HG03025 (cell line): ENCODE results near the gene ACTMAP.
A peak's percentile ranks its signal among the peaks of the same experiment; 100 is the strongest.

Experiments
- ATAC-seq: cut with Tn5 transposase; IDR thresholded peaks from one replicate; pipeline ENCODE4 v1.9.1; 2021; ENCODE audit warnings: mild to moderate bottlenecking, moderate library complexity; ENCODE audit not compliant: unreplicated experiment, low FRiP score

The ACTMAP gene

DNA sequence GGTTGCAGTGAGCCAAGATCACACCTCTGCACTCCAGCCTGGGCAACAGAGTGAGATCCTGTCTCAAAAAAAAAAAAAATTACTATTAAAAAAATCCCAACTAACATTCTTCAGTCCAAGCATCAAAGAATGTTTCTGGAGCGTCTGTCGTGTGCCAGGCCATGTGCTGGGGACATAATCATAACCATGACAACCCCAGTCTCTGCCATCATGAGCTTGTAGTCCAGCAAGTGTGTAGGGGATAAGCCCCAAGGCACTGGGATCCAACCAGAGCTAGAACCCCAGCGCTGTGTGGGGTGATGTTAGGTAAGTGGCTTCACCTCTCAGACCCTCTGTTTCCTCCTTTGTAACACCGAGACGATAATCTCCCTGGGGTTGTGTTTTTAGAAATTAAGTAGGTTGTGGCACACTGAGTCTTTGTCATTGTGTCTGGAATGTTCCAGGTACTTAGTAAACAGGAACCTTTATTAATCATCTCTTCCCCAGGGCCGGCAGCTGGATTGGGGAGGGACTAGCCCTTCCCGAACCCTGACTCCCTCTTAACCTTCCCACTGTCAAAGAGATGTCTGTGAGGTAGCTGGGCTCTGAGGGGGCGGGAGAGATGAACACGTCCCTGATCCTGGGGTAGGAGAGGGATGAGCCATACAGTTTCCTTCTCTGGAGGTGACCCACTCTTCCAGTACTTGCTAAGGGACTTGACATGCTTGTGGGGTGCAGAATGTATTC lies 28.2 kb downstream of the ACTMAP start:
- no peak for ATAC-seq

GRCh38 chr19:40721140-40721486 lies 29.2 kb downstream of the ACTMAP start:
- ATAC-seq: no peak

DNA sequence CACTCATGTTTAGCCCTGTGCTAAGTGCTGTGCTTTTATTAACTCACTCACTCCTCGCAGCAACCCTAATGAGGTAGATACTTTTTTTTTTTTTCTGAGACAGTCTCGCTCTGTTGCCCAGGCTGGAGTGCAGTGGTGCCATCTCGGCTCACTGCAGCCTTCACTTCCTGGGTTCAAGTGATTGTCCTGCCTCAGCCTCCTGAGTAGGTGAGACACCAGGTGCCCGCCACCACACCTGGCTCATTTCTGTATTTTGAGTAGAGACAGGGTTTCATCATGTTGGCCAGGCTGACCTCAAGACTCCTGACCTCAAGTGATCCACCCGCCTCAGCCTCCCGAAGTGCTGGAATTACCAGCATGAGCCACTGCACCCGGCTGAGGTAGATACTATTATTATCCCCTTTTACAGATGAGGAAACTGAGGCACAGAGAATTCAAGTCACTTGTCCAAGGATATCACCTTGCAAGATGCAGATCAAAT lies 30.8 kb downstream of the ACTMAP start:
- no peak for ATAC-seq

- ATAC-seq: no peak
Observed at GRCh38 chr19:40718774-40719391, 31.4 kb downstream of the ACTMAP start.

DNA sequence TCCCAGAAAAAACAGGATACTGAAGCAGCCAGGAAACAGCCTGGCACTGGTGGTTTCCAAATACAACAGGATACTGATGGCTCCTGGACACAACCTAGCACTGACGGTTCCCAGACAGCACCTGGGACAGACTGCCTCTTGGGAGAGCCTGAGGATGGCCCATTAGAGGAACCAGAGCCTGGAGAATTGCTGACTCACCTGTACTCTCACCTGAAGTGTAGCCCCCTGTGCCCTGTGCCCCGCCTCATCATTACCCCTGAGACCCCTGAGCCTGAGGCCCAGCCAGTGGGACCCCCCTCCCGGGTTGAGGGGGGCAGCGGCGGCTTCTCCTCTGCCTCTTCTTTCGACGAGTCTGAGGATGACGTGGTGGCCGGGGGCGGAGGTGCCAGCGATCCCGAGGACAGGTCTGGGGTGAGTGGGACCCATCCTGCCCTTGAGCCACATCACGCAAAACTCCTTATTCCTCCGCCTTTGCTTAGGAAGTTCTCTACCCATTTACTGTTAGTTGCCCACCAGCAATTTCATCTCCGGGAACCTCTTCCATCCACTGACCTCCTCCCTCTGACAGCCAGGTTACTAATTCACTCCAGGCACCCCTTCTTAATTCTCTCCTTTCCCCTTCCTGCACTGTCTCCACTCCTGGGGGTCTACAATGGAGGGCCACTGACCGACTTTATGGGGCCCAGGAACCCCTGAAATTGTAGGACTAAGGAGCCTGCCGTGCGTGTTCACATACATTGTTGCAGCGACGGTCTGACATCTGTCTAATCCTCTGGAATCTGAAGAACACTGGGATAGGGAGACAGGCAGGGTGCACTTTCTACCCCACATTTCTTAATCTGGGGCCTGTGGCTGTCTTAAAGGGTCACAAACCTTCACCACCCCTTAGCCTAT lies 32.1 kb downstream of the ACTMAP start:
- no peak for ATAC-seq

GRCh38 chr19:40717325-40717879 lies 32.9 kb downstream of the ACTMAP start:
- ATAC-seq: peak; percentile 11

DNA sequence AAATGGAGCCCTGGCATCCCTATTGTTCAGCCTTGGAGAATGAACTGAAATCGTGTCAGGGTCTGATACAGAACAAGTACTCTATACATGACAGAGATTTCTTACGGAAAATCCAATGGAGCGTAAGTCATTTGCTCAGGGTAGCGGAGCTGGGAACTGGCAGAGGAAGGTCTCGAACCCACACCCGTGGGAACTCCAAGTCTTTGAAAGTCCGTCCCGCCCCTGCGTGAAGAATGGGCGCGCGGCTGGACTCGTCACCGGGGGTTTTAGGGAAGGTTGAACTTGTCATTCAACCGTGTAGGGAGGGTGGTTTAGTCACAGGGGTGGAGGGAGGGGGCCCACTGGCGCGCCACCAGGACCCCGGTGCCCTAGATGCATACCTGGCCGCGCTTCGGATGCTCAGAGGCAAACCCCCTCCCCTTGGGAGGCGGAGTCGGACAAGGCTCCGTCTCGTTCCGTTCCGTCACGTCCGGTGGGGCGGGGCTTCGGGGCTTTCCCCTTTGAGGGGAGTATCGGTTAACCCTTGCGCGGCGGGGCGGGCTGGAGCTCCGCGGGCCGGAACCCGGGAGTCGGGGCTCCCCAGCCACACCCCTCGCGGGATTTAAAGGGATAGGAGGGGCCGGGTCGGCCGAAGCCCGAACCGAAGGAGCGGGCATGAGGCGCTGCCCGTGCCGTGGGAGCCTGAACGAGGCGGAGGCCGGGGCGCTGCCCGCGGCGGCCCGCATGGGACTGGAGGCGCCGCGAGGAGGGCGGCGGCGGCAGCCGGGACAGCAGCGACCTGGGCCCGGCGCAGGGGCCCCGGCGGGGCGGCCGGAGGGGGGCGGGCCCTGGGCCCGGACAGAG lies 33.6 kb downstream of the ACTMAP start, which contains the start of the genes COQ8B and ITPKC:
Gene COQ8B (minus strand): TSS at position 405 of the 843 bp plus-strand sequence. CDS start 2,254 bp downstream, outside the sequence.
Gene ITPKC (plus strand): TSS at position 631 of the 843 bp plus-strand sequence. CDS start 24 bp downstream, at position 655.
- ATAC-seq: peak; percentile 65

- no peak for ATAC-seq
Observed at GRCh38 chr19:40716031-40716481, 34.2 kb downstream of the ACTMAP start.

DNA sequence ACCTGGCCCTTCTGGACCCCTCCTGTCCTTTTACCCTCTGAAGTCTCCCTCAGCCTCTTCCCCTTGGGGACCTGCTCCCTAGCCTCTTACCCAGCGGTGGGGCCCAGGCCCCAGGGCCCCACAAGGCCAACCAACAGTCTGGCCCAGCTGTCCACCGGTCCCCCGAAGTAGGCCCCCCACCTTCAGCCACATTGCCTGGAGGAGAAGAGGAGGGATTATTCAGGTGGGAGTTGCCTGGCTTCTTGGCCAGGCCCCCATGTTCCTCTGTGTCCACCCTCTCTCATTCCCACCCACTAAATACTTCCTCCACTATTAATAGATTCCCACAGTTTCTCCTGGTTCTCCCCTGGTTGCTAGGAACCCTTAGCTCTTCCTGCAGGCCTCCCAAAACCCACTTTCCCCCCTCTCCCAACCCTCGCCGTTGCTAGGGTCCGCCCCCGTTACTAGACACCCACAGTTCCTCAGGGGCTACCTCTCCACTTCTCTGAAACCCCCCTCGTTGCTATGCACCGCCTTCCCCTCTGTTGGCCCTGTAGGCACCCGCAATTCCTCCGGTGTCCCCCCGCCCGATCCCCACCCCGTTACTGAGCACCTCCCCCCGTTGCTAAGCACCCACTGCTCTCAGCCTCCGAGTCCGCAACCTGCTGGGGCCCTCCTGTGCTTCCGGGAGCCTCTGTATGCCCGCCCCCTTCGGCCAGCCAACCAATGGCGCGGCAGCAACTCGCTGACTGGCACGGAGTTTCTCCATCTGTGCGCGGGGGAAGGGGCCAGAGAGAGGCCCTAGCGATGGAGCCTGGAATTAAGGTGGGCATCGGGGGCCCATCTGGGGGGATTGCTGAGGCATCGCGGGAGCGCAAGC lies 35.6 kb downstream of the ACTMAP start:
- peak; percentile 40 for ATAC-seq

- ATAC-seq: no peak
Observed at GRCh38 chr19:40713939-40714338, 36.3 kb downstream of the ACTMAP start.

DNA sequence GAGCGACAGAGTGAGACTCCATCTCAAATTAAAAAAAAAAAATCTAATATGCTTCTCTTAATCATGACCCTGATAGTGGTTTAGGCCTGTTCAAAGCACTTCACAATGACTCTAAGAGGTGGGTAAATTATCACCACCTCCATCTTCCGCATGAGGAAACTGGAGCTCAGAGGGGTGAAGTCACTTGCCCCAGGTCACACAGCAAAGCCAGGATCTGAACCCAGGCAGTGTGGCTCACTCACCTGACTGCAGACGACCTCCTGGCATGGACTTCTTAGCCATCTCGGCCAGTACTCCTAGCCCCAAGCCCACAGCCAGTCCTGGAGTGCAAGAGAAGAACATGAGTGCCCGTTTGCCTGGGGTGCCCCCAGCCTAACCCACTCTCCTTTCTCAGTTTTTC lies 40.5 kb downstream of the ACTMAP start:
- no peak for ATAC-seq

- no peak for ATAC-seq
Observed at GRCh38 chr19:40707615-40708014, 42.7 kb downstream of the ACTMAP start.

DNA sequence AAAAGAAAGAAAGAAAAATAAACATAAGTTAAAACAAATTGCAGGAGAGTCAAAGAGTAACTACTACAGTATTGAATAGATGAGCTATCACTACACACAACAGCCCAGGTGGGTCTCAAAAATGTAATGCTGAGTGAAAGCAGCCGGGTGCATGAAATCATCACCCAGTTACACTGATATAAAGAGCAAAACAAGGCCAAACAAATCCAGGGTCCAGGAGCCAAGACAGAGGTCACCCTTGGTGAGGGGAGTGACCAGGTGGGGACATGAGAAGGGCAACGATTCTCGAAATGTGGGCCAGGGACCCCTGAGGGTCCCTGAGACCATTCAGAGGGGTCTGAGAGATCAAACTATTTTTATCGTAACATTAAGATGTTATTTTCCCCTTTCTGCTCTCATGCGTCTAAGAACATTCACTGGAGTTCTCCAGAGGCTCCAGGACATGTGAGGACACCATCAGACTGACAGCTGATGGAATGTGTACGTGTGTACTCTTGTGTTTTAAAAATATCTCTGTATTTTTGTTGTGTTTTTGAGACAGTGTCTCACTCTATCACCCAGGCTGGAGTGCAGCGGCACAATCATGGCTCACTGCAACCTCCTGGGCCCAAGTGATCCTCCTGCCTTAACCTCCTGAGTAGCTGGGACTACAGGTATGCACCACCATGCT lies 44.2 kb downstream of the ACTMAP start:
- no peak for ATAC-seq

DNA sequence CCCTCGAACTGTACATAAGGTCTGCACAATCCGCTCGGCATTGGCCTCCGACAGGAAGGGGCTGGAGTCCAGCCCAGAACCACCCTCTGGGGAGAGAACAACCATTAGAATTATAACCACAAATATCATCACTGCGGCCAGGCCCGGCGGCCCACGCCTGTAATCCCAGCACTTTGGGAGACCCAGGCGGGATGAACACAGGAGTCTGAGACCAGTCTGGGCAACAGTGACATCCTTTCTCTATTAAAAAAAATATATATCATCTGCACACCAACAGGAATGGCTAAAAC lies 45.0 kb downstream of the ACTMAP start:
- ATAC-seq: no peak

GRCh38 chr19:40704491-40705361 lies 45.6 kb downstream of the ACTMAP start:
- no peak for ATAC-seq

DNA sequence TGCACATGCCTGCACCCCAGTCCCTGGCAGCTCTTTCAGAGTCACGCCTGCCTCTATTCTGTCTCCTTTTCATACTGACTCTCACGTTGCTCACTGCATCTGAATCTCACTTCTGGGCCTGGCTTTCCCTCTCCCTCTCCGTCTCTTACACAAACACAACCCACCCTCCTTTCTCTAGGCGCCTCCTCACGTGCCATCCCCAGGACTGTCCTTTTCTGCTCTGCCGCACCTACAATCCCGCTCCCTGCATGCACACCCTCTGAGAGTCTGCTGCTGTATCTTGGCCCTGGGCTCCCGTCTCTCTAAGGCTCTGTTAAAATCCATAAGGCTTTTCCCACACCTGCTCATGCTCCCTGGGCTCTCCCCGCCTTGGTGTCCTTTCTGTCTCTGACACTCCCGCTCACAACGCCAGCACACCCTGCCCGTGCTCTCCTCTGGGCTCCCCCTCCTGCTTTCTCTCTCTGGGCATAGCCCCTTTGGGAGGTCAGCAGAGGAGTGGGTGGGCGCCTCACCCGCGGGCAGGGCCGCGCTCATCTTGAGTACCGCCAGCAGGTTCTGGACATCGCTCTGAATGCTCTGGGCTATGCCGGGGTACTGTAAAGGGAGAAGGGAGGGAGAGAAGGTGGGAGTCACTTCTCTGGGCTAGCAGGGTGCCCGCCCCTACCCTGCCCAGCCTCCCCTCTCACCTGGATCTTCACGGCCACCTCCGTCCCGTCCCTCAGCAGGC lies 47.1 kb downstream of the ACTMAP start:
- ATAC-seq: no peak
